ENCODE measurements around the gene PANK4.

- TF ChIP-seq POLR2A (IDR thresholded peaks at IDR 0.05; ENCODE audit: low read length) (no peak), GATA1 (IDR thresholded peaks at IDR 0.05; ENCODE audit: low read depth, low read length) (no peak)
Measured at GRCh38 chr1:2472561-2473177, 53.7 kb downstream of the PANK4 start.

All from erythroblast (primary cell).